Fibroblast of skin of right biceps (primary cell): ENCODE results near the gene HNRNPH2.

Experiments
- DNase-seq: peaks from one replicate; pipeline ENCODE4 v3.0.0-alpha.2; 2013

HNRNPH2 gene

GRCh38 chrX:101407748-101408531, at the start of gene HNRNPH2, which contains the start of gene GLA:
Gene HNRNPH2, plus strand, starts transcription at chrX:101408222. Its CDS starts 3,767 bp downstream, at chrX:101411989.
Gene GLA, minus strand, starts transcription at chrX:101407925. Its CDS starts 22 bp downstream, at chrX:101407903.
- DNase-seq = peak; percentile 98

GRCh38 chrX:101359966-101360365, 48.1 kb upstream of the HNRNPH2 start:
- DNase-seq = peak; percentile 33

- DNase-seq = no peak
These were observed 47.6 kb upstream of the HNRNPH2 start for GRCh38 chrX:101360390-101360789.

- DNase-seq = no peak
These were observed 45.9 kb upstream of the HNRNPH2 start for GRCh38 chrX:101362116-101362515.

- no peak for DNase-seq
These were observed 45.3 kb upstream of the HNRNPH2 start for GRCh38 chrX:101362757-101363156.

- DNase-seq = no peak
These were observed 42.7 kb upstream of the HNRNPH2 start for GRCh38 chrX:101365301-101365795.

GRCh38 chrX:101368800-101369199, 39.2 kb upstream of the HNRNPH2 start:
- DNase-seq = no peak

GRCh38 chrX:101369687-101370086, 38.3 kb upstream of the HNRNPH2 start:
- DNase-seq = no peak

- DNase-seq = no peak
These were observed 37.0 kb upstream of the HNRNPH2 start for GRCh38 chrX:101370888-101371504.

- no peak for DNase-seq
These were observed 30.5 kb upstream of the HNRNPH2 start for GRCh38 chrX:101377547-101377946.

- DNase-seq = no peak
These were observed 24.3 kb upstream of the HNRNPH2 start for GRCh38 chrX:101383679-101384205.

- no peak for DNase-seq
These were observed 22.9 kb upstream of the HNRNPH2 start for GRCh38 chrX:101385026-101385684.

- DNase-seq = no peak
These were observed 22.1 kb upstream of the HNRNPH2 start, which contains the start of gene BTK for GRCh38 chrX:101385795-101386541. Gene BTK, minus strand, starts transcription at chrX:101386191. Its CDS starts 10,907 bp downstream, at chrX:101375284.

GRCh38 chrX:101386542-101386885, 21.5 kb upstream of the HNRNPH2 start:
- DNase-seq = no peak

GRCh38 chrX:101388604-101389003, 19.4 kb upstream of the HNRNPH2 start:
- DNase-seq = no peak

GRCh38 chrX:101390664-101391525, 17.1 kb upstream of the HNRNPH2 start, which contains the start of gene RPL36A:
Gene RPL36A, plus strand, starts transcription at chrX:101391011. Its CDS starts 33 bp downstream, at chrX:101391044.
- DNase-seq = peak; percentile 92

GRCh38 chrX:101391831-101392230, 16.2 kb upstream of the HNRNPH2 start:
- no peak for DNase-seq

- no peak for DNase-seq
These were observed 14.3 kb upstream of the HNRNPH2 start for GRCh38 chrX:101393530-101394305.

- DNase-seq = no peak
These were observed 13.7 kb upstream of the HNRNPH2 start for GRCh38 chrX:101394372-101394771.

- no peak for DNase-seq
These were observed 12.2 kb upstream of the HNRNPH2 start for GRCh38 chrX:101395789-101396188.

- DNase-seq = no peak
These were observed 10.2 kb upstream of the HNRNPH2 start for GRCh38 chrX:101397779-101398178.
